A673 (cell line): Measurements from ENCODE around the gene RASSF3. TPM values are rescaled to one million over a fixed set of nuclear protein-coding genes. Genes with fewer than 3 reads are reported as not detected.
A peak's percentile ranks its signal among the peaks of the same experiment; 100 is the strongest.

ENCODE experiments used
- BruUV-seq: library from RNA; stranded (reverse); fragments of 400-500 nt; replicated peaks from 2 replicates; lab custom pipeline; 2021; lab: Mats Ljungman, UMichigan
- CTCF ChIA-PET: fragments of 300-600 bp; sonication (Branson Sonifier 250); formaldehyde crosslinking; loops from one replicate; lab custom pipeline; 2022; ENCODE audit warnings: antibody characterized with exemption; lab: Charles Lee
- POLR2A ChIA-PET: fragments of 300-600 bp; sonication (Branson Sonifier 250); formaldehyde crosslinking; loops from one replicate; lab custom pipeline; 2022; ENCODE audit warnings: antibody characterized with exemption; ENCODE audit not compliant: low non-redundant PET; lab: Charles Lee
- DNase-seq: peaks from one replicate; pipeline ENCODE4 v3.0.0-alpha.2; 2015; ENCODE audit warnings: low spot score
- H3K27ac ChIP-seq: fragments of 200-600 bp; sonication (generic); 2 replicates; pipeline ENCODE4 v1.5.1; 2016; ENCODE audit warnings: mixed run types, low read depth, mild to moderate bottlenecking, mixed read lengths, antibody characterized with exemption, low read length; ENCODE audit not compliant: poor library complexity, severe bottlenecking
- H3K27me3 ChIP-seq: fragments of 200-600 bp; sonication (generic); replicated peaks from 2 replicates; pipeline ENCODE4 v1.6.1; 2017; ENCODE audit warnings: mixed run types, low read depth, mild to moderate bottlenecking, mixed read lengths, antibody characterized with exemption, low read length; ENCODE audit not compliant: insufficient read depth, poor library complexity
- H3K36me3 ChIP-seq: fragments of 200-600 bp; sonication (generic); 2 replicates; pipeline ENCODE4 v1.6.1; 2016; ENCODE audit warnings: mixed run types, mild to moderate bottlenecking, mixed read lengths, antibody characterized with exemption, low read length; ENCODE audit not compliant: insufficient read depth, poor library complexity, severe bottlenecking
- H3K4me1 ChIP-seq: fragments of 200-600 bp; sonication (generic); 2 replicates; pipeline ENCODE4 v1.6.1; 2017; ENCODE audit warnings: mixed run types, mild to moderate bottlenecking, mixed read lengths, antibody characterized with exemption, low read length; ENCODE audit not compliant: insufficient read depth, poor library complexity, severe bottlenecking
- H3K4me3 ChIP-seq: fragments of 200-600 bp; sonication (generic); 2 replicates; pipeline ENCODE4 v1.5.1; 2016; ENCODE audit warnings: low read depth, mixed run types, mild to moderate bottlenecking, mixed read lengths, low read length; ENCODE audit not compliant: poor library complexity, severe bottlenecking
- H3K9me3 ChIP-seq: fragments of 200-600 bp; sonication (generic); 2 replicates; pipeline ENCODE4 v1.6.1; 2016; ENCODE audit warnings: mixed run types, low read depth, mild to moderate bottlenecking, mixed read lengths, antibody characterized with exemption, low read length; ENCODE audit not compliant: poor library complexity, severe bottlenecking
- EZH2 ChIP-seq: fragments of 200-600 bp; sonication (generic); IDR thresholded peaks from 2 replicates; pipeline ENCODE4 v1.6.1; 2017; ENCODE audit warnings: borderline replicate concordance, low read depth, mild to moderate bottlenecking, mixed read lengths, antibody characterized with exemption, low read length; ENCODE audit not compliant: poor library complexity, severe bottlenecking
- intact Hi-C: fragments of 100-400 bp; cut with micrococcal nuclease; formaldehyde crosslinking; loops from one replicate; pipeline ENCODE4 v1.10.0; 2022; ENCODE audit not compliant: unreplicated experiment
- total RNA-seq: library from RNA; stranded (reverse); gene quantifications from 2 replicates; pipeline ENCODE4 v1.2.3, GENCODE V29; 2021
- TF ChIP-seq, protein P1 (sequence below): fragments of 300-800, 200-600 bp; sonication (generic); conservative IDR thresholded peaks from 2 replicates; pipeline ENCODE4 v1.5.1; 2017; ENCODE audit warnings: low read depth, mild to moderate bottlenecking, antibody characterized with exemption, low read length, moderate library complexity, mixed read lengths

Gene RASSF3
- total RNA-seq, 1 experiment from 2014 or later: 38.2 TPM

DNA sequence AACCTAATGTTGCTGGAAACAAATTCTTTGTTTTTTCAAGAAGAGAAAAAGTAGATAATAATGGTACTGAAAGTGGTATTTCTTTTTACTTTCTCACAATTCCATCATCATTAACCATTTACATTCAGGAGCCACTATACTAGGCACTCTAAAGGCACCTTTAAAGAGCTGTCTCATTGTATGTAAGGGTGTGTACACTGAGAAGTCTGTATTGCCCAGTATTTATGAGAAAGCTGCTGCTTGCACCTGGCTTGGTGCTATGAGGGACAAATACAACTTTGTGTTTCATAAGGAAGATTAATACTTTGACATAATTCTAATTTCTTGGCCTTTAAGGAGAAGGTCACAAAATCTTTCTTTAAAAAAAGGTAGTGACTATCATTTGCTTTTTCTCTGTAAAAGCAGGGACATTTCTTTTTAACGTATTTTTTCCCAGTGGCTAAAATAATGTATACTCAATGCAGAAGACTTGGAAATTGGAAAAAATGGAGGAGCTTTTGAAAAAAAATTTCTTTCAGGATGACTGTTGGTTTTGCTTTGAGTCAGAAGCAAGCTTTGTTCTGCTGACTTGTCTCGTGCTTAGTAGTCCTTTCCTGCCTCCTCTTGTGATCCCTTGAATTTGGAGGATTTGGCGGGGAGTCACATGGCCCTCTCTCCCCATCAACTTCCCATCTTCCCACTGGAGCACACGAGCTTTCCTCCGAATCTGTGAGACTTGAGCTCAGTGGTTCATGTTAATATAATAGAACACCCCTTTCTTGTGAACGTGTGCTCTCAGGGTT lies 50.1 kb downstream of the RASSF3 start:
- Histone ChIP-seq H3K27ac (no peak overlapping the region), H3K4me3 (no peak overlapping the region), H3K4me1 (peaks cover 16% of the 10 kb centered on the region), H3K27me3 (no peaks in the 10 kb centered on the region), H3K36me3 (no peaks in the 10 kb centered on the region), H3K9me3 (no peaks in the 10 kb centered on the region)
- BruUV-seq: no TSS peak
- ChIA-PET CTCF (interaction anchor here (0.8 kb wide), 1 partner anchor 19 kb away, joined by 10 read pairs; no protein-coding TSS in a partner anchor), POLR2A (no interaction called here)
- TF ChIP-seq, protein P1, sequence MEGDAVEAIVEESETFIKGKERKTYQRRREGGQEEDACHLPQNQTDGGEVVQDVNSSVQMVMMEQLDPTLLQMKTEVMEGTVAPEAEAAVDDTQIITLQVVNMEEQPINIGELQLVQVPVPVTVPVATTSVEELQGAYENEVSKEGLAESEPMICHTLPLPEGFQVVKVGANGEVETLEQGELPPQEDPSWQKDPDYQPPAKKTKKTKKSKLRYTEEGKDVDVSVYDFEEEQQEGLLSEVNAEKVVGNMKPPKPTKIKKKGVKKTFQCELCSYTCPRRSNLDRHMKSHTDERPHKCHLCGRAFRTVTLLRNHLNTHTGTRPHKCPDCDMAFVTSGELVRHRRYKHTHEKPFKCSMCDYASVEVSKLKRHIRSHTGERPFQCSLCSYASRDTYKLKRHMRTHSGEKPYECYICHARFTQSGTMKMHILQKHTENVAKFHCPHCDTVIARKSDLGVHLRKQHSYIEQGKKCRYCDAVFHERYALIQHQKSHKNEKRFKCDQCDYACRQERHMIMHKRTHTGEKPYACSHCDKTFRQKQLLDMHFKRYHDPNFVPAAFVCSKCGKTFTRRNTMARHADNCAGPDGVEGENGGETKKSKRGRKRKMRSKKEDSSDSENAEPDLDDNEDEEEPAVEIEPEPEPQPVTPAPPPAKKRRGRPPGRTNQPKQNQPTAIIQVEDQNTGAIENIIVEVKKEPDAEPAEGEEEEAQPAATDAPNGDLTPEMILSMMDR: no peak
- TF ChIP-seq EZH2: no peak
- intact Hi-C loops: no loop called here
- no peak for DNase-seq

DNA sequence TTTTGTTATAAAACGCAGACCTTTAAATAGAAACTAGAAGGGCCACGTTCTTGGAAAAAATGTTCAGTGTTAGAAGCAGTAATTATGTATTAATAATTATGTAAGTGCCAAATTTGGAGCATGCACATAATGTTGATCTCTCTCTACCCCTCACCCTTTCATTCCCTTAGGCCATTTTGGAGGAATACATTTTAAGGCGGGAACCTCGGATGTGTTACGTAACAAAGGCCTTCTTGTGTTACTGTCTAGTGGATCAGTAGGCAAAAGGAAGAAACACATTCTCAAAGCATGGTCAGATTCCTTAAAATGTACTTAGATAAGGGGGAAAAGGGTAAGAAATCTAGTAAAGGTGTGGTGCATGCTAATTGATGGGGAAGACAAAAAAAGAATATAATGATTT lies 52.7 kb downstream of the RASSF3 start:
- peak; percentile 58 for DNase-seq
- TF ChIP-seq EZH2: no peak
- TF ChIP-seq, protein P1: no peak
- ChIA-PET CTCF (no interaction called here), POLR2A (no interaction called here)
- Histone ChIP-seq H3K27me3 (no peaks in the 10 kb centered on the region), H3K4me1 (peaks cover 27% of the 10 kb centered on the region), H3K27ac (peak overlapping the region; percentile 43), H3K4me3 (no peak overlapping the region), H3K9me3 (no peaks in the 10 kb centered on the region), H3K36me3 (no peaks in the 10 kb centered on the region)
- BruUV-seq: no TSS peak
- intact Hi-C loops: no loop called here

DNA sequence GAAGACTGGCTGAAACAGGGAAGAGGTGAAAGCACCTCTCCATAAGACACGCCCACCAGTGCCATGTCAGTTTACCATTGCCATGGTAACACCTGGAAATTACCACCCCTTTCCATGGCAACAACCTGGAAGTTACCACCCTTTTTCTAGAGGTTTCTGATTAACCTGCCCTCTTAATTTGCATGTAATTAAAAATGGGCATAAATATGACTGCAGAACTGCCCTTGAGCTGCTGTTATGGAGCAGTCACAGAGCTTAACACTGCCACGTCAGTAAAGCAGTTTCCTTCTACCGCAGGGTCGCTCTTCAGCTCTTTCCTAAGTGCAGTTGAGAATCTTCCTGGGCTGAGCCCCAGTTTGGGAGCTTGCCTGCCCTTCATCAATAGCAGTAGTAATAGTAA lies 55.2 kb downstream of the RASSF3 start:
- H3K27ac ChIP-seq: no peak overlapping the region
- intact Hi-C loops: no loop called here
- ChIA-PET POLR2A (no interaction called here), CTCF (no interaction called here)
- H3K27me3 ChIP-seq: no peaks in the 10 kb centered on the region
- H3K4me3 ChIP-seq: no peak overlapping the region
- TF ChIP-seq EZH2: no peak
- TF ChIP-seq, protein P1: no peak
- no TSS peak for BruUV-seq
- H3K36me3 ChIP-seq: no peaks in the 10 kb centered on the region
- H3K4me1 ChIP-seq: peaks cover 44% of the 10 kb centered on the region
- no peak for DNase-seq
- no peaks in the 10 kb centered on the region for H3K9me3 ChIP-seq
